Breast epithelium (tissue), 3 donors: Measurements from ENCODE around the gene CPSF4L.
"Not testable (repeated sequence)": the region's sequence is repeated elsewhere in the genome, so short reads cannot be mapped to it uniquely, and the experiment has no call there.

Experiments
- POLR2A ChIP-seq: fragments of 450-650 bp; IDR thresholded peaks from one replicate; pipeline ENCODE4 v1.6.1; 2016; ENCODE audit warnings: antibody characterized with exemption, mild to moderate bottlenecking, moderate library complexity
- POLR2AphosphoS5 ChIP-seq, 3 donors: sonication (generic); formaldehyde crosslinking; IDR thresholded peaks; one replicate each; pipeline ENCODE4 v1.6.1; 2017; ENCODE audit warnings: antibody characterized with exemption in 3 of 3
- TF ChIP-seq, protein P1 (sequence below), 3 donors: fragments of 450-650 bp; IDR thresholded peaks; one replicate each; pipeline ENCODE4 v1.5.1; 2016 to 2017; ENCODE audit warnings: antibody characterized with exemption in 3 of 3, mild to moderate bottlenecking in 3 of 3, moderate library complexity in 3 of 3

DNA sequence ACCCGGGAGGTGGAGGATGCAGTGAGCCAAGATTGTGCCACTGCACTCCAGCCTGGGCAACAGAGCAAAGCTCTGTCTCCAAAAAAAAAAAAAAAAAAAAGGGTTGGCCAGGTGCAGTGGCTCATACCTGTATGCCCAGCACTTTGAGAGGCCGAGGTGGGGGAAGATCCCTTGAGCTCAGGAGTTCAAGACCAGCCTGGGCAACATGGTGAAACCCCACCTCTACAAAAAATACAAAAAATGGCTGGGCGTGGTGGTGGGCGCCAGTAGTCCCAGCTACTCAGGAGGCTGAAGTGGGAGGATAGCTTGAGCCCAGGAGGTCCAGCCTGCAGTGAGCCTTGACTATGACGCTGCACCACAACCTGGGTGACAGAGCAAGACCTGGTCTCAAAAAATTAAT, 47.3 kb upstream of the CPSF4L start:
- TF ChIP-seq, protein P1, sequence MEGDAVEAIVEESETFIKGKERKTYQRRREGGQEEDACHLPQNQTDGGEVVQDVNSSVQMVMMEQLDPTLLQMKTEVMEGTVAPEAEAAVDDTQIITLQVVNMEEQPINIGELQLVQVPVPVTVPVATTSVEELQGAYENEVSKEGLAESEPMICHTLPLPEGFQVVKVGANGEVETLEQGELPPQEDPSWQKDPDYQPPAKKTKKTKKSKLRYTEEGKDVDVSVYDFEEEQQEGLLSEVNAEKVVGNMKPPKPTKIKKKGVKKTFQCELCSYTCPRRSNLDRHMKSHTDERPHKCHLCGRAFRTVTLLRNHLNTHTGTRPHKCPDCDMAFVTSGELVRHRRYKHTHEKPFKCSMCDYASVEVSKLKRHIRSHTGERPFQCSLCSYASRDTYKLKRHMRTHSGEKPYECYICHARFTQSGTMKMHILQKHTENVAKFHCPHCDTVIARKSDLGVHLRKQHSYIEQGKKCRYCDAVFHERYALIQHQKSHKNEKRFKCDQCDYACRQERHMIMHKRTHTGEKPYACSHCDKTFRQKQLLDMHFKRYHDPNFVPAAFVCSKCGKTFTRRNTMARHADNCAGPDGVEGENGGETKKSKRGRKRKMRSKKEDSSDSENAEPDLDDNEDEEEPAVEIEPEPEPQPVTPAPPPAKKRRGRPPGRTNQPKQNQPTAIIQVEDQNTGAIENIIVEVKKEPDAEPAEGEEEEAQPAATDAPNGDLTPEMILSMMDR (IDR thresholded peaks at IDR 0.05) = not testable (repeated sequence)
- not testable (repeated sequence) for TF ChIP-seq POLR2A; POLR2AphosphoS5 (IDR thresholded peaks at IDR 0.05)
